Skeletal muscle satellite cell (primary cell): ENCODE data around the gene CYP1A1. TPM values are rescaled to one million over a fixed set of nuclear protein-coding genes. Genes with fewer than 3 reads are reported as not detected.

Experiments
- H3K27me3 ChIP-seq: 2 replicates; pipeline ENCODE4 v1.7.0; 2013; ENCODE audit warnings: low read length; ENCODE audit not compliant: control insufficient read depth, insufficient read depth
- H3K36me3 ChIP-seq: 2 replicates; pipeline ENCODE4 v1.7.0; 2013; ENCODE audit warnings: mild to moderate bottlenecking, control low read depth, low read length; ENCODE audit not compliant: insufficient read depth
- H3K4me1 ChIP-seq: 2 replicates; pipeline ENCODE4 v1.7.0; 2013; ENCODE audit warnings: low read length; ENCODE audit not compliant: control insufficient read depth, insufficient read depth
- H3K4me2 ChIP-seq: 2 replicates; pipeline ENCODE4 v1.7.0; 2013; ENCODE audit warnings: mild to moderate bottlenecking, low read length
- H3K4me3 ChIP-seq: 2 replicates; pipeline ENCODE4 v1.7.0; 2013; ENCODE audit warnings: low read length
- H3K9ac ChIP-seq: 2 replicates; pipeline ENCODE4 v1.7.0; 2013; ENCODE audit warnings: mild to moderate bottlenecking, low read depth, low read length, moderate library complexity
- H3K9me3 ChIP-seq: replicated peaks from 2 replicates; pipeline ENCODE4 v1.7.0; 2013; ENCODE audit warnings: mild to moderate bottlenecking, control low read depth, low read length
- total RNA-seq: library from RNA; depleted of rRNA; stranded (reverse); fragments of >200 nt; gene quantifications from 2 replicates; pipeline ENCODE4 v1.2.3, GENCODE V29; 2012; rRNA removed

Gene CYP1A1
- under 0.01 and 0.25 TPM in 2 replicates for total RNA-seq

- Histone ChIP-seq H3K4me2 (peak within 1 kb of the TSS; percentile 86), H3K9me3 (no peaks in the 10 kb centered on the region), H3K36me3 (no peaks in the 10 kb centered on the region), H3K4me3 (peak within 1 kb of the TSS; percentile 64), H3K27me3 (peaks cover 81% of the 10 kb centered on the region), H3K9ac (peak within 1 kb of the TSS; percentile 21), H3K4me1 (peaks cover 12% of the 10 kb centered on the region)
Observed at GRCh38 chr15:74725225-74725774, at the start of gene CYP1A1. Gene CYP1A1 (minus strand): TSS chr15:74725528. CDS start chr15:74723097, 2,431 bp downstream.

DNA sequence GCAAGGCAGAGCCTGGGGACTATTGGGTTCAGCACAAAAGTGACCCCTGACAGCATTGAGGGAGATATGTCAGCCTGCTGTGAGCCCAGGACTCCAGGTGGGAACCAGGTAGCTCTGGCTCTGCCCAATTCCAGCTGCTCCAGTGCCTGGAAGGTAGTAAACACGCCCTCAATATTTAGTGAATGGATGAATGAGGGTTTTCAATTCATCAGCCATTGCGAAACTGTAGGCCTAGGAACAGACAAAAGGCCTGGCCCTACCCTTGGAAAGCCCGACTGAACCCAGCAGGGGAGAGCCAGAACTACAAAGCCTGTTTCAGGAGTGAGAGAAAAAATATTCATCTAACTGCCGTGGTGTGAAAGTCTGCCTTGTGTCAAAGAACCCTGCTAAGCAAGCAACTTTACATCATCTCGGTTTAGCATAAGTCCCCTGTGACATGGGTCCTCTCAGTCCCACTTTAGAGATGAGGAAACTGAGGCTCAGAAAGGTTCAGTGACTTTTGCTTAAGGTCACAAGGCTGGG is 48.5 kb upstream of the CYP1A1 start:
- no peaks in the 10 kb centered on the region for H3K4me1 ChIP-seq
- H3K4me2 ChIP-seq = no peak overlapping the region

DNA sequence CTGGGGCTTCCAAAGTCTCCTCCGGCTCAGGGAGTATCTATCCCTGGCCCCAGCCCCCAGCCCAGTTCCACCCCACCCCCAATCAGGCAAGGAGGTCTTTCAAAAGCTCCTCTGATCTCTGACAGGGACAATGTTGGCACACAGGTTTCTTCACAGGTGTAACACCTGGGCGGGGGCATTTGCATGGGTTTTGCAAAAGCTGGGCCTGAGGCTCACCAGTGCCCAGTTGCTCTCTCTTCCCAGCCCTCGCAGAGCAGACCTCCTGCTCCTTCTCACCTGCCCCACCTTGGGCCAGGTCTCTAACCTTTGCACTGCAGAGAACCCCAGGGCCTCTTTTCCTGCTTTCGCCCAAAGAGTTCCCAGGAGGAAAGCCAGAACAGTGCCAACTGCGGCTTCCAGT is 48.0 kb upstream of the CYP1A1 start:
- H3K9ac ChIP-seq = no peak overlapping the region
- H3K36me3 ChIP-seq = no peaks in the 10 kb centered on the region
- H3K4me1 ChIP-seq = peaks cover 2% of the 10 kb centered on the region
- peaks cover 15% of the 10 kb centered on the region for H3K27me3 ChIP-seq
- no peaks in the 10 kb centered on the region for H3K9me3 ChIP-seq
- H3K4me2 ChIP-seq = no peak overlapping the region
- no peak overlapping the region for H3K4me3 ChIP-seq

More for the DNA sequence above, 48.5 kb upstream of the CYP1A1 start:
- Histone ChIP-seq H3K4me3 (no peak overlapping the region), H3K9me3 (no peaks in the 10 kb centered on the region), H3K27me3 (peaks cover 15% of the 10 kb centered on the region), H3K36me3 (no peaks in the 10 kb centered on the region), H3K9ac (no peak overlapping the region)

DNA sequence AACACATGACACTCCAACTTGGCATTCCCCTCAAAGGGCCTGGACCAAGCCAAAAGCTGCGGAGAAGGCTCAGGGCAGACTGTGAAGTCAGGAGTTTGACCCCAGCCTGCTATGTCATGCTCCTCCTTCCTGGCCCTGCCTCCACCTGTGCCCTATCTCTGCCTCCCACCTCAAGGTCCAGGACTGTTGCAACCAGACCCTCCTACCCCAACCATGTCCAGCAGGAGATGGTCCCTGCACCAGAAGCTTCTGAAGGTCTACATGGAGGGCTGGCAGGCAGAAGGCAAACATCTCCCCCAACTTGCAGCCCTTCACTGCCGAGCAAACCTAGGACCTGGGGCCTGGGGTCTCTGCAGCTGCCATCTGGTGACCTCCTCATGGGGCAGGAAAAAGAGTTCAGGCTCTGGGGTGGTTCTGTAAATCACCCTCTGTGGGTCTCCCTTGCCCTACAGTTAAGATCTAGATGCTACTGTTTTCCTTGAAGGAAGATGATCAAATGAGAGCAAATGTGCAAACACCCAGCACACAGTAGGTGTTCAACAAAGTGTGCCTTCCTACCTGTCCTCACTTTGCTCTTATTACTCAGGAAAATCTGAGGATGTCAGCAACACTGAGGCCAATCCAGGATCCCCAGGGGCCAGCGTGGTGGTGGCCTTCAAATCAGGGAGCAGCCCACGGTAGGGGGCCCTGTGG is 45.0 kb upstream of the CYP1A1 start:
- Histone ChIP-seq H3K27me3 (peaks cover 28% of the 10 kb centered on the region), H3K4me1 (peaks cover 2% of the 10 kb centered on the region), H3K9ac (no peak overlapping the region), H3K4me2 (no peak overlapping the region), H3K4me3 (no peak overlapping the region), H3K36me3 (no peaks in the 10 kb centered on the region), H3K9me3 (no peaks in the 10 kb centered on the region)

DNA sequence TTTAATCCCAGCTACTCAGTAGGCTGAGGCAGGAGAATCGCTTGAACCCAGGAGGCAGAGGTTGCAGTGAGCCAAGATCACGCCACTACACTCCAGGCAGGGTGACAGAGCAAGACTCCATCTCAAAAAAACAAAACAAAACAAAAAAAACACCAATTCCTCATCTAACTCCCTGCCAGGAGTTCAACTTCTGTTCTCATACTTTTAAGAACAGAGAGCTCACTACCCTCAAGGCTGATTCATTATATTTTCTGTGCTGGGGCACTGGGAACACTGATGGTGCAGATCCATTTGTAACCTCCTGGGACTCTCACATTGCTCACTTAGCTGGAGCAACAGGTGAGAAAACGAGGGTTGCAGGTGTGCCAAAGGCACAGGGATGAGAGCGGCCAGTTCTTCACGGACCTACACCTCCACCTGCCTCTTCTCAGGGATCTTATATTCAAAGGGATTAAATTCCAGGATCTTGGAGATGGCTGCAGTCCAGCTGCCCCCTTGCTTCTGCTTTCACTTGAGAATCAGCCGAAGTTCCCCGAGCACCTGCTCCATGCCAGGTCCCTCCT is 44.2 kb upstream of the CYP1A1 start:
- no peak overlapping the region for H3K9ac ChIP-seq
- H3K4me1 ChIP-seq = peaks cover 2% of the 10 kb centered on the region
- no peak overlapping the region for H3K4me2 ChIP-seq
- peaks cover 31% of the 10 kb centered on the region for H3K27me3 ChIP-seq
- no peaks in the 10 kb centered on the region for H3K9me3 ChIP-seq
- no peaks in the 10 kb centered on the region for H3K36me3 ChIP-seq
- H3K4me3 ChIP-seq = no peak overlapping the region

DNA sequence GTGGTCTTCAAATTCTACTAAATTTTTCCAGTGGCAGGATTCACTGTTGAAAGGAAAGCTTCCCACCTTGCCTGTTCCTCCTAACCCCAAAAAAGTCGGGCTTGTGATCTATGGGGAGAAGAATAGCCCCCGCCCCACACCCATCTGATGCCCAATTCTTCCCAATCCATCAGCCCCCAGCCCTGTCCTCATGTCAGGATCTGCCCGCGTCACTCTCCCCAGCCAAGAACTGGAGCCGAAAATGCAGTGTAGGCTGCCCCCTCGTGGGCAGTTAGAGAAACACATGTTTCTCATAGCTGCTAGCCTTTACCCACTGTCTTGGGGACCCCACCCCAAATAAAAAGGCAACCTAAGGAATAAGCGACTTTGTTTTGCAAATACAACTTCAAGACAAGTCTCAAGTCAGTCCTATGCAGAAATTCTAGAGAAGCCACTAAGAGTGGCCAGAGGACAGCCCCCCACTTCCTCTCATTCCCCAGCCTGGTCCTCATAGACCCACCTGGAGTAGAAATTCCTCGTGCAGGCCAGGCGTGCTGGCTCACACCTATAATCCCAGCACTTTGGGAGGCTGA is 43.5 kb upstream of the CYP1A1 start:
- peaks cover 34% of the 10 kb centered on the region for H3K27me3 ChIP-seq
- peak overlapping the region; percentile 71 for H3K4me2 ChIP-seq
- peak overlapping the region; percentile 40 for H3K4me3 ChIP-seq
- no peaks in the 10 kb centered on the region for H3K36me3 ChIP-seq
- H3K9ac ChIP-seq = no peak overlapping the region
- H3K9me3 ChIP-seq = no peaks in the 10 kb centered on the region
- peaks cover 2% of the 10 kb centered on the region for H3K4me1 ChIP-seq

- Histone ChIP-seq H3K4me1 (peaks cover 2% of the 10 kb centered on the region), H3K9me3 (no peaks in the 10 kb centered on the region), H3K27me3 (peaks cover 40% of the 10 kb centered on the region), H3K9ac (no peak overlapping the region), H3K4me3 (peak overlapping the region; percentile 40), H3K4me2 (peak overlapping the region; percentile 71), H3K36me3 (no peaks in the 10 kb centered on the region)
Observed at GRCh38 chr15:74768099-74768770, 42.9 kb upstream of the CYP1A1 start.

- Histone ChIP-seq H3K9ac (no peak overlapping the region), H3K9me3 (no peaks in the 10 kb centered on the region), H3K4me2 (no peak overlapping the region), H3K4me3 (no peak overlapping the region), H3K4me1 (peaks cover 2% of the 10 kb centered on the region), H3K27me3 (peaks cover 47% of the 10 kb centered on the region), H3K36me3 (no peaks in the 10 kb centered on the region)
Observed at GRCh38 chr15:74767167-74768098, 42.1 kb upstream of the CYP1A1 start.

DNA sequence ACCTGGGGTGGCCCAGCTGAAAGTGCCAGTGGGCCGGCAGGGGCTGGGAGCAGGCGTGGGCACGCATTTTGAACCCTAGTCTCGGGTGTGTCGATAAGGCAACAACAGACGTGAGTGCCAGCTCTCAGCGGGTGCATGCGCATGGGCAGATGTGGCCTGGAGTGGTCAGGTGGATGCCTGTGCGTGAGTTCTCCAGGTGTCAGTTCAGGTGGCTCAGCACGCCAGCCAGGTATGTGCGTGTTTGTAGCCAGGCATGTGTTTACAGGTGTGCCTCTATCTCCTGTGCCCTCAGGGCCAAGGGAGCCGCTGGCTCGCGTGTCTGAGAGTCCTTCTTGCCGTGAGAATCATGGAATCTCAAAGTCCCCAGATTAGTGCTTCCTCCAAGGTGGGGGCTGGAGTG is 38.1 kb upstream of the CYP1A1 start:
- H3K9ac ChIP-seq = no peak overlapping the region
- H3K27me3 ChIP-seq = peaks cover 58% of the 10 kb centered on the region
- H3K4me3 ChIP-seq = no peak overlapping the region
- no peak overlapping the region for H3K4me2 ChIP-seq
- H3K9me3 ChIP-seq = no peaks in the 10 kb centered on the region
- H3K4me1 ChIP-seq = no peaks in the 10 kb centered on the region
- no peaks in the 10 kb centered on the region for H3K36me3 ChIP-seq

DNA sequence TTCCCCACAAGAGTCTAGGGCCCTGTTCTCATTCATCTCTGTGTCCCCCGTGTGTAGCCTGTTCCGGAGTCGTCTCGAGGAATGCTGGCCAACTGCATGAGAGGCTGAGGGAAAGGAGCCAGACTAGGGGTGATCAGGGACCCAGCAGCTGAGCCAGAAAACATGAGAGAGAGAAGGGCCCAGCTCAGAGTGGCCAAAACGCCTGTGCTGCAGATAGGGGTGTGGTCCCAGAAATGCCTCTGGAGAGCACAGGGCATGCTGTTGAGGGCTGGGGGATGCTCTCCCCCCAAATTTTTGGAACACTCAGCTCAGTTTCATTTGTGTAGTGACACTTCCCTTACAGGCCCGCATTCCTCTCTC is 37.4 kb upstream of the CYP1A1 start:
- Histone ChIP-seq H3K4me2 (no peak overlapping the region), H3K27me3 (peaks cover 53% of the 10 kb centered on the region), H3K9me3 (no peaks in the 10 kb centered on the region), H3K36me3 (no peaks in the 10 kb centered on the region), H3K9ac (no peak overlapping the region), H3K4me1 (no peaks in the 10 kb centered on the region), H3K4me3 (no peak overlapping the region)
